Activated CD4-positive, alpha-beta T cell treated with anti-CD3 and anti-CD28 coated beads for 4 hours (primary cell): Measurements from ENCODE around the gene TRIM25.

Experiments used
- DNase-seq, 2 donors: peaks; one replicate each; pipeline ENCODE4 v3.0.0-alpha.2; 2020

TRIM25 gene

DNA sequence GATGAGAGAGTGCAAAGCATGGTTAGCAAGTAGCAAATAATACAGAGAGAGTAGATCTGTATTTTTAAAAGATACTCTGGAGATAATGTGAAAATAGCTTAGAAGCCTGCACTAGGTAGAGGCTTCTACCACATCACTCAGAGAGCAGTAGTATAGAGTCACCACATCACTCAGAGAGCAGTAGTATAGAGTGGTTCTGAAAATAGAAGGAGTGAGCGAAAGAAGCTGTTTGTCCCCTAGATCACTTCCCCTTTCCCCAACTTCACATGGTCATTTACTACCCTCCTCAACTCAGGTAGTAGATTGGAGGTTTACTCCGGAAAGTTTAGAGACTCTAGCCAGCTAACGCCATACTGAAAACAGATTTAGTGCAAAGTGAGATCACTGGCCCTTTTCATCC lies 62.8 kb downstream of the TRIM25 start:
- DNase-seq: no peak

DNA sequence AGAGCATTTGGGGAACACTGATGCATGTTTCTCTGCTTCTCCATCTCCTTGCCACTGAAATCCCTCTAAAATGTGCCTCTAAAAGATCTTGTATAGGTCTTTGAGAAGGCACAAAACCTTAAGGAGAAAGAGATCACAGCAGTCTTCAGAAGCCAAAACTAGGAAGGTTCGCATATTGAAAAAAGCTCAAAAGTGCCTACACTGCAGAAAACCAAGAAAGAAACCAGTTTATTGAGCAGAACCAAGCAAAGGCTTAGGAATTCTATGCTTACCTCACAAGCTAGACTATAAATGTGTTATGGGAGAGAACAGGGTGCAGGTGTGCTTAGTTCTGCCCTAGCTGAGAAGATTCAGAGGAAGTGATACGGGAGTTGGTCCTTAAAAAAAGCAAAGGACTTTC lies 63.3 kb downstream of the TRIM25 start:
- DNase-seq: no peak

DNA sequence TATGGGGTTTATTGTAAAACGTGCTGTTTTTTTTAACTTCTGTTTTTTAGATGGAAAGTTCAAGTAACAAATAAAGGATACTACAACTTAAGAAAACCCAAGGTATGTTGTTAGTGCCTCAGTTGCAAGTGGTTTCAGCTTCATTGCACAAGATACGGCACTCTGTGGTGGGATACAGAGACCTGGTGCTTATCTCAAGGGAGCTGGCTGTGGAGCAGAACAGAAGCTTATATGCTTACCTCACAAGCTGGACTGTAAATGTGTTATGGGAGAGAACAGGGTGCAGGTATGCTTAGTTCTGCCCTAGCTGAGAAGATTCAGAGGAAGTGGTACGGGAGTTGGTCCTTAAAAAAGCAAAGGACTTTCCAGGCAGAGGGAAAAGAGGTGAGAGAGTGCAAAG lies 64.7 kb downstream of the TRIM25 start:
- DNase-seq: no peak

- no peak for DNase-seq
Observed at GRCh38 chr17:56847106-56847505, 66.7 kb downstream of the TRIM25 start.

DNA sequence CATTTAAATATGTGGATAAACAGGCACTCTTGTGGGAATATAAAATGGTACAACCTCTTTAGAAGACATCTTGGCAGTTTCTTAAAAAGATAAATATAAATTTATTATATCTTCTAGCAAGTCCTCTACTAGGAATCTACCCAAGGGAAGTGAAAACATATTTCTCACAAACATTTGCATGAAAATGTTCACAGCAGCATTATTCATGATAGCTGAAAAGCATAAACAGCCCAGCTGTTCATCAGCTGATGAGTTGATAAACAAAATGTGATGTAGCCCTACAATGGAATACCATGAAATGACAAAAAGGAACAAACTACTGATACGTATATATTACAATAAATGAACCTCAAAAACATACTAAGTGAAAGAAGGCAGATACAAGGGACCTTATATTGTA lies 67.9 kb downstream of the TRIM25 start:
- no peak for DNase-seq

DNA sequence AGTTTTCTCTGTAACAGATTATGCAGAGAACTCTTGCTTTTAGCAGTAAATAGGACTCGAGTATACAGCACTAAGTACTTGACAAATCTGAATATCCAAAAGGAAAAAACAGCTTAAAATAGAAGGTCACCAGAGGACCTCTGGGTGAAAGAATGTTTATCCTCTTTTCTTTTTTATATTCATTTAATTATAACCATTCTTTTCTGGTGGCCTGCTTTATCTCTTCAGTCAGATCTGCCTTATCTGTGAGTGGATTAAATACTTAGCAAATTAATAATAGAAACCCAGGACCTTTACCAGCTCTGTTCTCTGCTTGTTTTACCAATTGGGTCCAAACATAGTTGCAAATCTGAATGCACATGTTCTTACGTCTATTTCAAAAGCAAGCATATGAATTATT lies 71.3 kb downstream of the TRIM25 start:
- DNase-seq: no peak

DNA sequence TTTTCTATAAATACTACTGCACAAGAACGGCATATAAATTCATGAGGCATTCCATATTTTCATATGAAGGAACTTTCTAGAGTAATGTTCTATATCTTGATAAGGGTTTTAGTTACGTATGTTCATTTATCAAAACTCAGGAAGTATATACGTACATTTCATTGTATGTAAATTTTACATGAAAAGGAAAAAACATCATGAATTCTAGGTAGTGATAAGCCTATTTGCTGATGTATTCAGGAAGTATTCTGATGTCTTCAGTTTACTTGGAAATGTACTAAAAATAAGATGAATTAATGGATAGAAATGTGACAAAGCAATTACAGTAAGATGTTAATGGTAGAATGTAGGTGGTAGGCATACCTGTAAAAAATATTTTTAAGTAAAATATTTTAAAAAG lies 75.2 kb downstream of the TRIM25 start:
- DNase-seq: no peak
